Activated CD4-positive, CD25-positive, alpha-beta regulatory T cell treated with anti-CD3 and anti-CD28 coated beads, Interleukin-2, amount 50 U/mL, for 16 hours (primary cell): Measurements from ENCODE around the gene DNAAF5.

ENCODE experiments used
- DNase-seq: peaks from one replicate; pipeline ENCODE4 v3.0.0-alpha.2; 2020; ENCODE audit warnings: low read depth, low spot score

DNAAF5 gene

GRCh38 chr7:706721-707120 is 19.8 kb upstream of the DNAAF5 start:
- DNase-seq = no peak

- DNase-seq = no peak
Observed at GRCh38 chr7:707296-708000, 19.1 kb upstream of the DNAAF5 start.

- no peak for DNase-seq
Observed at GRCh38 chr7:710161-710560, 16.3 kb upstream of the DNAAF5 start.

- no peak for DNase-seq
Observed at GRCh38 chr7:711093-711921, 15.2 kb upstream of the DNAAF5 start.

GRCh38 chr7:711922-712380 is 14.5 kb upstream of the DNAAF5 start:
- DNase-seq = no peak

- no peak for DNase-seq
Observed at GRCh38 chr7:712381-713138, 13.9 kb upstream of the DNAAF5 start.

GRCh38 chr7:713139-713457 is 13.4 kb upstream of the DNAAF5 start:
- DNase-seq = no peak

- DNase-seq = no peak
Observed at GRCh38 chr7:713488-714230, 12.8 kb upstream of the DNAAF5 start.

GRCh38 chr7:714251-714671 is 12.2 kb upstream of the DNAAF5 start:
- DNase-seq = no peak

- no peak for DNase-seq
Observed at GRCh38 chr7:716222-716621, 10.3 kb upstream of the DNAAF5 start.

GRCh38 chr7:716636-717035 is 9.9 kb upstream of the DNAAF5 start:
- DNase-seq = no peak

- no peak for DNase-seq
Observed at GRCh38 chr7:721619-722248, 4.8 kb upstream of the DNAAF5 start.

- no peak for DNase-seq
Observed at GRCh38 chr7:723541-723940, 3.0 kb upstream of the DNAAF5 start.

GRCh38 chr7:724298-724697 is 2.2 kb upstream of the DNAAF5 start:
- no peak for DNase-seq

GRCh38 chr7:725223-726005 is 1.1 kb upstream of the DNAAF5 start:
- no peak for DNase-seq

- DNase-seq = no peak
Observed at GRCh38 chr7:726854-727103, 280 bp downstream of the DNAAF5 start.

GRCh38 chr7:727104-727805 is 756 bp downstream of the DNAAF5 start, which contains the start of gene PRKAR1B:
Gene PRKAR1B (minus strand): TSS chr7:727281. CDS start chr7:711505, 15,776 bp downstream.
- DNase-seq = no peak

- no peak for DNase-seq
Observed at GRCh38 chr7:727806-728460, 1.4 kb downstream of the DNAAF5 start.

- DNase-seq = no peak
Observed at GRCh38 chr7:728602-729001, 2.1 kb downstream of the DNAAF5 start.
